DND-41 (cell line): ENCODE measurements around the gene MPPE1.

Experiments used
- CTCF ChIP-seq: IDR thresholded peaks from 2 replicates; pipeline ENCODE4 v1.5.1; 2012; ENCODE audit warnings: borderline replicate concordance, low read length, moderate library complexity, mild to moderate bottlenecking; ENCODE audit not compliant: poor library complexity, severe bottlenecking; ENCODE audit errors: extremely low read depth
- EZH2 ChIP-seq: IDR thresholded peaks from 3 replicates; pipeline ENCODE4 v1.6.1; 2012; ENCODE audit warnings: borderline replicate concordance, low read depth, mild to moderate bottlenecking, moderate library complexity, low read length, inconsistent platforms; ENCODE audit not compliant: severe bottlenecking

- TF ChIP-seq CTCF (no peak), EZH2 (no peak)
These were observed 10.3 kb downstream of the MPPE1 start for GRCh38 chr18:11897781-11898180.
